ENCODE results near the gene CEP295NL.

DNA sequence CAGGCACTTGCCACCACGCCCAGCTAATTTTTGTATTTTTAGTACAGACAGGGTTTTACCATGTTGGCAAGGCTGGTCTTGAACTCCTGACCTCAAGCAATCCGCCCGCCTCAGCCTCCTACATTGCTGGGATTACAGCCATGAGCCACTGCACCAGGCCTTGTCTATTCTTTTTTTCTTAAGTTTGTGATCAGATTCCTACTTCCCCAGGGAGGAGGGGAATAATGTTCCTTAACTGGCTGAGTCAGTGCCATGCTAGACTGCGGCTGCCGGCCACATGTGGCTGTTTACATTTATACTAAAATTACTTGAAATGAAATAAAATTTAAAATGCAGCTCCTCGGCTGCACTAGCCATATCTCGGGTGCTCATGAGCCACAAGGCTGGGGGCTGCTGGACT lies 34.6 kb downstream of the CEP295NL start:
- TF ChIP-seq, protein P1, sequence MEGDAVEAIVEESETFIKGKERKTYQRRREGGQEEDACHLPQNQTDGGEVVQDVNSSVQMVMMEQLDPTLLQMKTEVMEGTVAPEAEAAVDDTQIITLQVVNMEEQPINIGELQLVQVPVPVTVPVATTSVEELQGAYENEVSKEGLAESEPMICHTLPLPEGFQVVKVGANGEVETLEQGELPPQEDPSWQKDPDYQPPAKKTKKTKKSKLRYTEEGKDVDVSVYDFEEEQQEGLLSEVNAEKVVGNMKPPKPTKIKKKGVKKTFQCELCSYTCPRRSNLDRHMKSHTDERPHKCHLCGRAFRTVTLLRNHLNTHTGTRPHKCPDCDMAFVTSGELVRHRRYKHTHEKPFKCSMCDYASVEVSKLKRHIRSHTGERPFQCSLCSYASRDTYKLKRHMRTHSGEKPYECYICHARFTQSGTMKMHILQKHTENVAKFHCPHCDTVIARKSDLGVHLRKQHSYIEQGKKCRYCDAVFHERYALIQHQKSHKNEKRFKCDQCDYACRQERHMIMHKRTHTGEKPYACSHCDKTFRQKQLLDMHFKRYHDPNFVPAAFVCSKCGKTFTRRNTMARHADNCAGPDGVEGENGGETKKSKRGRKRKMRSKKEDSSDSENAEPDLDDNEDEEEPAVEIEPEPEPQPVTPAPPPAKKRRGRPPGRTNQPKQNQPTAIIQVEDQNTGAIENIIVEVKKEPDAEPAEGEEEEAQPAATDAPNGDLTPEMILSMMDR (IDR thresholded peaks at IDR 0.05; ENCODE audit: low read length): no peak
- TF ChIP-seq EZH2 (IDR thresholded peaks at IDR 0.05; ENCODE audit: borderline replicate concordance, low read length): no peak
